ENCODE results near the gene HOXD11.

HOXD11 gene

GRCh38 chr2:176121190-176122051 lies 14.3 kb downstream of the HOXD11 start:
- no peak for DNase-seq (ENCODE audit: low spot score)

GRCh38 chr2:176122052-176122682 lies 15.1 kb downstream of the HOXD11 start:
- DNase-seq (ENCODE audit: low spot score) = no peak

GRCh38 chr2:176122683-176123410 lies 15.8 kb downstream of the HOXD11 start, which contains the start of gene HOXD9:
TSS of gene HOXD9 (plus strand) at chr2:176122719. CDS start at chr2:176122769, 50 bp downstream.
- DNase-seq (ENCODE audit: low spot score) = no peak

GRCh38 chr2:176123411-176124109 lies 16.5 kb downstream of the HOXD11 start:
- no peak for DNase-seq (ENCODE audit: low spot score)

GRCh38 chr2:176124110-176124946 lies 17.2 kb downstream of the HOXD11 start:
- DNase-seq (ENCODE audit: low spot score) = no peak

- DNase-seq (ENCODE audit: low spot score) = no peak
Measured at GRCh38 chr2:176124947-176125771, 18.1 kb downstream of the HOXD11 start.

- DNase-seq (ENCODE audit: low spot score) = no peak
Measured at GRCh38 chr2:176125772-176126054, 18.6 kb downstream of the HOXD11 start.

GRCh38 chr2:176126929-176127773 lies 20.1 kb downstream of the HOXD11 start:
- peak; percentile 71 for DNase-seq (ENCODE audit: low spot score)

- DNase-seq (ENCODE audit: low spot score) = no peak
Measured at GRCh38 chr2:176127774-176128072, 20.6 kb downstream of the HOXD11 start.

GRCh38 chr2:176128172-176128981 lies 21.3 kb downstream of the HOXD11 start:
- no peak for DNase-seq (ENCODE audit: low spot score)

- DNase-seq (ENCODE audit: low spot score) = no peak
Measured at GRCh38 chr2:176128982-176129796, 22.1 kb downstream of the HOXD11 start, which contains the start of gene HOXD8. TSS of gene HOXD8 (plus strand) at chr2:176129705. CDS start at chr2:176130367, 662 bp downstream.

- DNase-seq (ENCODE audit: low spot score) = no peak
Measured at GRCh38 chr2:176129813-176130146, 22.7 kb downstream of the HOXD11 start.

GRCh38 chr2:176130147-176130956 lies 23.3 kb downstream of the HOXD11 start:
- DNase-seq (ENCODE audit: low spot score) = no peak

- no peak for DNase-seq (ENCODE audit: low spot score)
Measured at GRCh38 chr2:176130957-176131847, 24.1 kb downstream of the HOXD11 start.

GRCh38 chr2:176131848-176132158 lies 24.7 kb downstream of the HOXD11 start:
- no peak for DNase-seq (ENCODE audit: low spot score)

Measured in globus pallidus (tissue), 1 donor.